ENCODE data around the gene ANKFN1. TPM values are rescaled to one million over a fixed set of nuclear protein-coding genes. Genes with fewer than 3 reads are reported as not detected.

ANKFN1 gene
- total RNA-seq, 1 experiment from 2014 or later, result not detected

DNA sequence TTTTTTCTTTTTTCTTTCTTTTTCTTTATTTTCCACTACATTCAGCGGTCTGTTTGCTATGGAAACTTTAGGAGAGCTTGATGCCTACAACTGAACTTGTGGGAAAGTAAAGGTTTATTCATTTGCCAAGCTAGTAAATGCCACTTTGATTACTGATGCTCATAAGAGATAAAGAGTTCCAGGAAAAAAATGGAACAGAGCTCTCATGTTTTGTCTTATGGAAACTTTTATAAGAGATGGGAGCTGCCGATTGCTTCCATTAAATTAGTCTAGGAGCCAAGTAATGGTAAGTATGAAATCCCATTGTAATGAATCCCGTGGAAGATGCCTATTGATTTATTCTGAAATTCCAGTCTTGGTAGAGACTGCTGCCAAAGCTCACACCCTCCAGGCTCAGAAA, 7.1 kb downstream of the ANKFN1 start:
- POLR2A ChIA-PET (ENCODE audit: low non-redundant PET), result no interaction called here
- no peak overlapping the region for H3K4me3 ChIP-seq (ENCODE audit: low read depth, low read length, poor library complexity, severe bottlenecking)
- CTCF ChIA-PET, result no interaction called here
- intact Hi-C loops (cut with micrococcal nuclease; ENCODE audit: unreplicated experiment), result no loop called here
- H3K36me3 ChIP-seq (ENCODE audit: insufficient read depth, low read length, poor library complexity, severe bottlenecking), result no peaks in the 10 kb centered on the region
- H3K9me3 ChIP-seq (ENCODE audit: low read depth, low read length, poor library complexity, severe bottlenecking), result no peaks in the 10 kb centered on the region
- DNase-seq (ENCODE audit: low spot score), result no peak
- H3K27me3 ChIP-seq (replicated peaks; ENCODE audit: insufficient read depth, low read depth, low read length, poor library complexity), result peaks cover 4% of the 10 kb centered on the region
- no peaks in the 10 kb centered on the region for H3K4me1 ChIP-seq (ENCODE audit: insufficient read depth, low read length, poor library complexity, severe bottlenecking)
- H3K27ac ChIP-seq (ENCODE audit: low read depth, low read length, poor library complexity, severe bottlenecking), result no peak overlapping the region
- TF ChIP-seq EZH2 (IDR thresholded peaks at IDR 0.05; ENCODE audit: borderline replicate concordance, low read depth, low read length, poor library complexity, severe bottlenecking), result no peak
- TF ChIP-seq, protein P1, sequence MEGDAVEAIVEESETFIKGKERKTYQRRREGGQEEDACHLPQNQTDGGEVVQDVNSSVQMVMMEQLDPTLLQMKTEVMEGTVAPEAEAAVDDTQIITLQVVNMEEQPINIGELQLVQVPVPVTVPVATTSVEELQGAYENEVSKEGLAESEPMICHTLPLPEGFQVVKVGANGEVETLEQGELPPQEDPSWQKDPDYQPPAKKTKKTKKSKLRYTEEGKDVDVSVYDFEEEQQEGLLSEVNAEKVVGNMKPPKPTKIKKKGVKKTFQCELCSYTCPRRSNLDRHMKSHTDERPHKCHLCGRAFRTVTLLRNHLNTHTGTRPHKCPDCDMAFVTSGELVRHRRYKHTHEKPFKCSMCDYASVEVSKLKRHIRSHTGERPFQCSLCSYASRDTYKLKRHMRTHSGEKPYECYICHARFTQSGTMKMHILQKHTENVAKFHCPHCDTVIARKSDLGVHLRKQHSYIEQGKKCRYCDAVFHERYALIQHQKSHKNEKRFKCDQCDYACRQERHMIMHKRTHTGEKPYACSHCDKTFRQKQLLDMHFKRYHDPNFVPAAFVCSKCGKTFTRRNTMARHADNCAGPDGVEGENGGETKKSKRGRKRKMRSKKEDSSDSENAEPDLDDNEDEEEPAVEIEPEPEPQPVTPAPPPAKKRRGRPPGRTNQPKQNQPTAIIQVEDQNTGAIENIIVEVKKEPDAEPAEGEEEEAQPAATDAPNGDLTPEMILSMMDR (conservative IDR thresholded peaks at IDR 0.05; ENCODE audit: low read depth, low read length), result no peak
- no TSS peak for BruUV-seq (replicated peaks)

DNA sequence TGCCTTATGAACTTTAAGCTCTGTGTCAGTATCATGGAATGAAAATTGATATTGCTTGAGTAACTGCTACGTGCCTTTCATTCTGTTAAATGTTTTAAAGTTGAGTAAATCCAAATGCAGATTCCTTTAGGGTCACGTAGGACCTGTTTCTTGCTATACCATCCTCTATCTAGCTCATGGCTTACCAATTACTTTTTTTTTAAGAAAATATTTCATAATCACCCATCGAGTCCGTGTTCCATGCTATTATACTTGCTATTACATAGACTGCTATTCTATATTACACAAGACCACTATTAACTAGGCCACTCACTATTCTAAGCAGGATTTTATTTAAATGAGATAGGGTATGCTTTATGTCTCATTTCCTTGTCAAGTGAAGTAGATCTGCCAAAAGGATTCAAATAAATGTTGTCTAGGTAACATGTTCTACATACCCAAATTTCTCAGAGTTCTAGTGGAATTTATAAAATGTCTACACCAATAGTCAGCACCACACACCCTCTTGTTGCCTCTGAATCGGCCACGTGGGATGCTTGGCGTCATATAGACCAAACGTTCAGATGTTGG, 11.9 kb downstream of the ANKFN1 start:
- H3K9me3 ChIP-seq (ENCODE audit: low read depth, low read length, poor library complexity, severe bottlenecking), result no peaks in the 10 kb centered on the region
- no peaks in the 10 kb centered on the region for H3K36me3 ChIP-seq (ENCODE audit: insufficient read depth, low read length, poor library complexity, severe bottlenecking)
- BruUV-seq (replicated peaks), result no TSS peak
- TF ChIP-seq, protein P1 (conservative IDR thresholded peaks at IDR 0.05; ENCODE audit: low read depth, low read length), result no peak
- no peak for TF ChIP-seq EZH2 (IDR thresholded peaks at IDR 0.05; ENCODE audit: borderline replicate concordance, low read depth, low read length, poor library complexity, severe bottlenecking)
- H3K27ac ChIP-seq (ENCODE audit: low read depth, low read length, poor library complexity, severe bottlenecking), result no peak overlapping the region
- ChIA-PET POLR2A (ENCODE audit: low non-redundant PET) (no interaction called here), CTCF (no interaction called here)
- no peak for DNase-seq (ENCODE audit: low spot score)
- peaks cover 4% of the 10 kb centered on the region for H3K27me3 ChIP-seq (replicated peaks; ENCODE audit: insufficient read depth, low read depth, low read length, poor library complexity)
- no peaks in the 10 kb centered on the region for H3K4me1 ChIP-seq (ENCODE audit: insufficient read depth, low read length, poor library complexity, severe bottlenecking)
- H3K4me3 ChIP-seq (ENCODE audit: low read depth, low read length, poor library complexity, severe bottlenecking), result no peak overlapping the region
- intact Hi-C loops (cut with micrococcal nuclease; ENCODE audit: unreplicated experiment), result no loop called here

DNA sequence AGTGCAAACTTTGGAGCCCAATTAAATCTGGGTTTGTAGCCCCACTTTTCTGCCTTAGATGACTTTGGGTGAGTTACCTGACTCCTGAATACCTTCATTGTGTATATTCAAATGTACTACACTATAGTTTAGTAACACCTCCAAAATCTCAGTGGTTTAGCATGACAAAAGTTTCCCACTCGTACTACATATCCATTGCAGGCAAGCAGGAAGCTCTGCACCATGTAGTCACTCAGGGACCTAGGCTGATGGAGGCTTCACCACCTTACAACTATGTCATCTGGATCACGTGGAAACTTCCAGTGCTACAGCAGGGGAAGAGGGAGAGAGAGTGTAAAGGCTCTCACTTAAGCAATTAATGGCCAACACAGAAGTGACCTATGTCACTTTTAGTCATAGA, 14.2 kb downstream of the ANKFN1 start:
- BruUV-seq (replicated peaks), result no TSS peak
- no peak for DNase-seq (ENCODE audit: low spot score)
- POLR2A ChIA-PET (ENCODE audit: low non-redundant PET), result no interaction called here
- H3K27ac ChIP-seq (ENCODE audit: low read depth, low read length, poor library complexity, severe bottlenecking), result no peak overlapping the region
- no peaks in the 10 kb centered on the region for H3K36me3 ChIP-seq (ENCODE audit: insufficient read depth, low read length, poor library complexity, severe bottlenecking)
- H3K9me3 ChIP-seq (ENCODE audit: low read depth, low read length, poor library complexity, severe bottlenecking), result no peaks in the 10 kb centered on the region
- TF ChIP-seq, protein P1 (conservative IDR thresholded peaks at IDR 0.05; ENCODE audit: low read depth, low read length), result no peak
- no peak for TF ChIP-seq EZH2 (IDR thresholded peaks at IDR 0.05; ENCODE audit: borderline replicate concordance, low read depth, low read length, poor library complexity, severe bottlenecking)
- CTCF ChIA-PET, result no interaction called here
- intact Hi-C loops (cut with micrococcal nuclease; ENCODE audit: unreplicated experiment), result no loop called here
- H3K4me1 ChIP-seq (ENCODE audit: insufficient read depth, low read length, poor library complexity, severe bottlenecking), result no peaks in the 10 kb centered on the region
- H3K27me3 ChIP-seq (replicated peaks; ENCODE audit: insufficient read depth, low read depth, low read length, poor library complexity), result peaks cover 4% of the 10 kb centered on the region
- no peak overlapping the region for H3K4me3 ChIP-seq (ENCODE audit: low read depth, low read length, poor library complexity, severe bottlenecking)

All from A673 (cell line).